HG03565 (cell line): ENCODE results near the gene MYCBP2.
"Not testable (repeated sequence)": the region's sequence is repeated elsewhere in the genome, so short reads cannot be mapped to it uniquely, and the experiment has no call there.

Source experiments
- ATAC-seq: cut with Tn5 transposase; IDR thresholded peaks from one replicate; pipeline ENCODE4 v1.9.1; 2021; ENCODE audit warnings: mild to moderate bottlenecking, moderate library complexity; ENCODE audit not compliant: unreplicated experiment

Gene MYCBP2

DNA sequence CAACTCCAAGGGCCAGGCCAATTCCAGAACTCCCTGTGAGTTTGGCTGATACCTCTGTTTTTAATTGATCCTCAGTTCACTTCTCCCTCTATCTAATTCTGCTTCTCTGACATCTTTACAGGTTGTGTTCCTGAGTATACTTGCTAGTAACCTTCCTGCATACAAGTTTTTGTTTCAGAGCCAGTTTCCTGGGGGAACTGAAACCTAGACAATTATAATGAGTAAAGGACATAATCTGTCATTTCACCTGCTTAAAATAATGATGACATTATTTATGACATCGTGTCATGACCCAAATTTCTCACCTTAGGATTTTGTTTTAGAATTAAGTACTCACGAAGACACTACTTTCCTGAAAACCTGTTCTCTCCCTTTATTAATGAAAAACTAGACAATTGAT, 12.5 kb upstream of the MYCBP2 start:
- peak; percentile 51 for ATAC-seq

GRCh38 chr13:77338961-77339401, 12.1 kb upstream of the MYCBP2 start:
- ATAC-seq, result peak; percentile 56

GRCh38 chr13:77338329-77338728, 11.4 kb upstream of the MYCBP2 start:
- ATAC-seq, result peak; percentile 20

DNA sequence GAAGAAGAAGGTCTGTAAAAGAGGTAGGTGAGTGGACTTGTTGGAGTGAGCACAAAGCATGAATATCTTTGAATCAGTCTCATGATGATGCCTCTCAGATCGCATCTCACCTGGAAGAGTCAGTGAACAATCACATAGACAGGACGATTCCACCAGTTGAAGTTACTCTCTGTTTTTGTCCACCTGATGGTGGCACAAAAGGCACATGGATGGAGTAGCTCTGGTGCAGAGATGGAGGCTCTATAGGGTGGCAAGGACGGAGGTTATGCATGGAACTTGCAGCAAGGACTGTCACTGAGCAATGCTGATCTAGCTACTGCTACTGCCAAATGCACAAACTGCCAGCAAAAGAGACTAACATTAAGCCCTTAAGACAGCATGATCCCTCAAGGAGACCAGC, 10.3 kb upstream of the MYCBP2 start:
- ATAC-seq, result no peak

DNA sequence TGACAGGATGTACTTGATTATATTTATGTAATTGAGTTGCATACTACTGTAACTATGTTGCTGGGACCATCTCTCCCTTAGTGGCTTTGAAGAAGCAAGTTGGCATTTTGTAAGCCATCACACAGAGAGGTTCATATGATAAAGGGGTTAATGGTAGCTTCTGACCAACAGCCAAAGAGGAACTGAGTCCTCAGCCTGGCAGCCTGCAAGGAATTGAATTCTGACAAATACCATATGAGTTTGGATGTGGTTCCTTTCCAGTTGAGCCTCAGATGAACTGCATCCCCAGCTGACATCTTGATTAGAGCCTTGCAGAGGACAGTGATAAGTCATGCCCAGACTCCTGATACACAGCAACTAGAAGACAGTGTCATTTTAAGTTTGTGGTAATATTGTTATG, 8.6 kb upstream of the MYCBP2 start:
- ATAC-seq, result no peak

GRCh38 chr13:77333594-77333993, 6.7 kb upstream of the MYCBP2 start:
- ATAC-seq, result no peak

GRCh38 chr13:77331421-77331820, 4.5 kb upstream of the MYCBP2 start:
- no peak for ATAC-seq

GRCh38 chr13:77329911-77330584, 3.2 kb upstream of the MYCBP2 start:
- no peak for ATAC-seq

GRCh38 chr13:77329133-77329910, 2.4 kb upstream of the MYCBP2 start:
- peak; percentile 68 for ATAC-seq

GRCh38 chr13:77328819-77329132, 1.9 kb upstream of the MYCBP2 start:
- ATAC-seq, result peak; percentile 2

- ATAC-seq, result no peak
Observed at GRCh38 chr13:77325371-77325980, 1.4 kb downstream of the MYCBP2 start.

DNA sequence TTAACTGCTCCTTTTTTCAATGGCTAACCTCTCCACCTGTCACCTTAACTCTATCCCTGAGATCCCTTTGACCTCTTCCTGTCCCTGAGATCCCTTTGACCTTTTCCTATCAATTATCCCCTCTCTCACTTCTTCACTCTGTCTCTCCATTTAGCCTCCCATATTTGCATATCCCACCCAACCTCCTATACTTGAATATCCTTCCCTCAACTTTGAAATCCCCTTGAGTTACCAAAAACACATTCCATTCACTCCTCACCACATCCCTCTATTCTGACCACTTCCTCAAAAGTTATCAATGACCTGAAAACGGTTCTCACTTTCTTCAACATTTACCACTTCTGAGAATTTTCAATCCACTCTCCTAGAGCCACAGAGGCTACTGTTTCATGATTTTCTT, 3.0 kb downstream of the MYCBP2 start:
- no peak for ATAC-seq

DNA sequence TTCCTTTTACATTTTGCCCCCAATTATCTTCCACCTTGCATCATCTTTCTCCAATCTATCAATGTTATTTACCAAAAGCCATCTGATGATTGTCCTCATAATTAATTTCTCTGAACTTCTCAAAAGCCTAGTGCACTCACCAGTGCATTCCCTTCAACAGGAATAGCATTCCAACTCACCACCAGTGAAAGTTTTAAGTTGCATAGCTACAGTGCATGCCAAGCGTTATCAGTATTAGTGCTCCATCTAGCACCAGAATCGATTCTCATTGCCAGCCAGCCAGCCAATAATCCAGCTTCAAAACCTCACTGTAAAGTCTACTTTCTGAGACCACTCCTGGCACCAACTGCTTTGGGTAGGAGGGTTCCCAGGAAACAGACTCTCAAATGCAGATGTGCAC, 7.4 kb downstream of the MYCBP2 start:
- ATAC-seq, result no peak

GRCh38 chr13:77318741-77319140, 8.2 kb downstream of the MYCBP2 start:
- no peak for ATAC-seq

DNA sequence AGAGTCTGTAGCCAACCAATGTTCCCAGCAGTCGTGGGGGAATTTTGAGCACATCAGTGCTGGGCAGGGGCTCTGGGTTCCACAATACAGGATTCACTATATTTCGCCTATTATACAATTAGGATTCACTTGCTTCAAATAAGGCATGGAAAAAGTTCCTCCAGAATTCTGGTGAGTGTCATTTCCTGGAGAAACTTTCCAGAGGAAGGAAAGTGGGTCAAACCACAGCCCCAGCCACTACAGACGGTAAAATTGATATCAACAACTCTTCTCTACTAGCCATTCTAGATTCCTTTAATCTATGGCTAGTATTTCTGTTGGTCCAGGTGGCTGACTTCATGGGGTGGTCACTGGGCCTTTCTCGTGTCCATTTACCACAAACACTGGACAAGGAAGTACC, 10.5 kb downstream of the MYCBP2 start:
- ATAC-seq, result no peak

DNA sequence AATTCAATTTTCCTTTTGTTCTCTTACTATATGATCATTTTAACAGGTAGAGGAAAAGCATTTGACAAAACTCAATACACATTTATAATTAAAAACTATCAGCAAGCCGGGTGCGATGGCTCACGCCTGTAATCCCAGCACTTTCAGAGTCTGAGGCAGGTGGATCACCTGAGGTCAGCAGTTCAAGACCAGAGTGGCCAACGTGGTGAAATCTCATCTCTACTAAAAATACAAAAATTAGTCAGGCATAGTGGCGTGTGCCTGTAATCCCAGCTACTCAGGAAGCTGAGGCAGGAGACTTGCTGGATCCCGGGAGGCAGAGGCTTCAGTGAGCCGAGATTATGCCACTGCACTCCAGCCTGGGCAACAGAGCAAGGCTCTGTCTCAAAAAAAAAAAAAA, 11.4 kb downstream of the MYCBP2 start:
- ATAC-seq, result not testable (repeated sequence)

- ATAC-seq, result no peak
Observed at GRCh38 chr13:77313923-77314322, 13.0 kb downstream of the MYCBP2 start.

GRCh38 chr13:77312311-77312710, 14.6 kb downstream of the MYCBP2 start:
- ATAC-seq, result no peak

DNA sequence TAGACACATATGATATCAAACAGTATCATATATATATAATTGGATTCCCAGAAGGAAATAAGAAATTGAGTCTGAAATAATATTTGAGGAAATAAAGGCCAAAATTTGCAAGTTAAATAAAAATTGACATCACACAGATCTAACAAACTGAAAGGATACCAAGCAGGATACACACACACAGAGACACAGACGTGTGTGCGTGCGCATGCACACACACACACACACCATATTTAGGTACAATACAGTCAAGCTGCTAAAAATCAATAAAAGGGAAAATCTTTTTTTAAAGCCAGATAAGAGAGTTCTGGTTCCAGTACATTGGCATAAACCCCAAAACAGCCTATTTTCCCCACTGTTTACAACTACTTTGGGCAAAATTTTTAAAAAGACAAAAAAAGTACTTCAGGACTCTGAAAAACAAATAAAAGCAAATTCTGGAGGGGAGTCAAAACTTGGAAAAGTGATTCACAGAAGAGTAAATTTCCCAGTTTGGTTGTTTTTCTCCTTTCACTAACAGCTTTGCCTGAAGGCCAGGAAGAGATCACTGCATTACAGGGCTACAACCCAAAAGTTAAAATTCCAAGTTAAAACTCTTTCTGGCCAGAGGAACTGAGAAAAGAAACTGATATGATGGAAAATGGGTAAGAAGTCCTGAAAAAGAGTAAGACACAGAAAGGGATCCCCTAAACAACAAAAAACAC, 16.2 kb downstream of the MYCBP2 start:
- ATAC-seq, result no peak

DNA sequence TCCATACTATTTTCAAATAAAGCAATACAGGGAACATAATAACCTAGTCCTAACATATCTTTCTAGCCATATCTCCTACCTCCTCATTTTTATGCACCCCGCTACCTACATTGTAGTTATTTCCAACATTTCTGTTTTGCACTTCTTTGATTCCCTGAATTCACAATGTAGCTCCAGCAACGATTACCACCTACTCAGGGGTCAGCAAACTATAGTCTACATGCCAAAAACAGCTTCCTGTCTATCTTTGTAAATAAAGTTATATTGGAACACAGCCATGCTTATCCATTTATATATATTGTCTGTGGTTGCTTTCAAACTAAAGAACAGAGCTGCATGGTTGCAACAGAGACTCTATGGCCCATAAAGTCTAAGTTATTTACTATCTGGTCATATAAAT, 16.7 kb downstream of the MYCBP2 start:
- no peak for ATAC-seq

- no peak for ATAC-seq
Observed at GRCh38 chr13:77309254-77309653, 17.6 kb downstream of the MYCBP2 start.

- no peak for ATAC-seq
Observed at GRCh38 chr13:77306458-77306857, 20.4 kb downstream of the MYCBP2 start.
